ENCODE measurements around the gene ZNF547. TPM values are rescaled to one million over a fixed set of nuclear protein-coding genes. Genes with fewer than 3 reads are reported as not detected.
A peak's percentile ranks its signal among the peaks of the same experiment; 100 is the strongest.

The ZNF547 gene
- total RNA-seq, 1 experiment from 2014 or later: 3.7 TPM

GRCh38 chr19:57327993-57328392, 35.4 kb upstream of the ZNF547 start:
- no peak overlapping the region for H3K27ac Mint-ChIP-seq (ENCODE audit: low read depth, unreplicated experiment)
- DNase-seq (ENCODE audit: unreplicated experiment): no peak
- ChIA-PET CTCF (interaction anchor here (0.7 kb wide), 1 partner anchor 423 kb away, joined by 3 read pairs; no protein-coding TSS in a partner anchor), POLR2A (no interaction called here)
- H3K36me3 Mint-ChIP-seq (ENCODE audit: insufficient read depth, unreplicated experiment): peaks cover 93% of the 10 kb centered on the region
- H3K4me3 Mint-ChIP-seq (ENCODE audit: unreplicated experiment): no peak overlapping the region
- intact Hi-C loops (cut with micrococcal nuclease): no loop called here
- peaks cover under 1% of the 10 kb centered on the region for H3K4me1 Mint-ChIP-seq (ENCODE audit: insufficient read depth, unreplicated experiment)
- no TSS peak for BruUV-seq (replicated peaks)
- no peaks in the 10 kb centered on the region for H3K27me3 Mint-ChIP-seq (ENCODE audit: insufficient read depth, unreplicated experiment)
- no peak for TF ChIP-seq CTCF (IDR thresholded peaks at IDR 0.05; ENCODE audit: unreplicated experiment)
- H3K9me3 Mint-ChIP-seq (ENCODE audit: unreplicated experiment): no peaks in the 10 kb centered on the region

- Mint-ChIP-seq H3K27me3 (ENCODE audit: insufficient read depth, unreplicated experiment) (no peaks in the 10 kb centered on the region), H3K36me3 (ENCODE audit: insufficient read depth, unreplicated experiment) (peaks cover 37% of the 10 kb centered on the region), H3K27ac (ENCODE audit: low read depth, unreplicated experiment) (peak overlapping the region; percentile 50), H3K4me1 (ENCODE audit: insufficient read depth, unreplicated experiment) (peaks cover 8% of the 10 kb centered on the region), H3K9me3 (ENCODE audit: unreplicated experiment) (no peaks in the 10 kb centered on the region), H3K4me3 (ENCODE audit: unreplicated experiment) (no peak overlapping the region)
- DNase-seq (ENCODE audit: unreplicated experiment): peak; percentile 80
- TF ChIP-seq CTCF (IDR thresholded peaks at IDR 0.05; ENCODE audit: unreplicated experiment): no peak
- BruUV-seq (replicated peaks): no TSS peak
- intact Hi-C loops (cut with micrococcal nuclease): no loop called here
- ChIA-PET CTCF (interaction anchor here (0.8 kb wide), 1 partner anchor 32 kb away, joined by 4 read pairs; no protein-coding TSS in a partner anchor), POLR2A (interaction anchor here (1.0 to 5.4 kb wide), 8 partner anchors 9 to 47 kb away, joined by 3 to 41 read pairs (median 8); partner anchors contain the start of genes TRAPPC2B, ZNF304, ZNF543 and ZNF547)
Observed at GRCh38 chr19:57334191-57334590, 29.2 kb upstream of the ZNF547 start.

- no peak for TF ChIP-seq CTCF (IDR thresholded peaks at IDR 0.05; ENCODE audit: unreplicated experiment)
- H3K27me3 Mint-ChIP-seq (ENCODE audit: insufficient read depth, unreplicated experiment): no peaks in the 10 kb centered on the region
- H3K9me3 Mint-ChIP-seq (ENCODE audit: unreplicated experiment): no peaks in the 10 kb centered on the region
- no TSS peak for BruUV-seq (replicated peaks)
- H3K36me3 Mint-ChIP-seq (ENCODE audit: insufficient read depth, unreplicated experiment): peaks cover 4% of the 10 kb centered on the region
- ChIA-PET POLR2A (interaction anchor here (0.7 to 1.1 kb wide), 2 partner anchors 12 to 405 kb away, joined by 3 to 4 read pairs; partner anchors contain the start of gene ZNF304), CTCF (interaction anchor here (0.6 kb wide), 1 partner anchor 278 kb away, joined by 4 read pairs; no protein-coding TSS in a partner anchor)
- H3K27ac Mint-ChIP-seq (ENCODE audit: low read depth, unreplicated experiment): no peak overlapping the region
- peaks cover 6% of the 10 kb centered on the region for H3K4me1 Mint-ChIP-seq (ENCODE audit: insufficient read depth, unreplicated experiment)
- intact Hi-C loops (cut with micrococcal nuclease): no loop called here
- no peak overlapping the region for H3K4me3 Mint-ChIP-seq (ENCODE audit: unreplicated experiment)
- no peak for DNase-seq (ENCODE audit: unreplicated experiment)
Observed at GRCh38 chr19:57338877-57339276, 24.5 kb upstream of the ZNF547 start.

GRCh38 chr19:57342582-57342981, 20.8 kb upstream of the ZNF547 start:
- Mint-ChIP-seq H3K36me3 (ENCODE audit: insufficient read depth, unreplicated experiment) (peaks cover 4% of the 10 kb centered on the region), H3K4me3 (ENCODE audit: unreplicated experiment) (no peak overlapping the region), H3K27ac (ENCODE audit: low read depth, unreplicated experiment) (no peak overlapping the region), H3K9me3 (ENCODE audit: unreplicated experiment) (no peaks in the 10 kb centered on the region), H3K27me3 (ENCODE audit: insufficient read depth, unreplicated experiment) (no peaks in the 10 kb centered on the region), H3K4me1 (ENCODE audit: insufficient read depth, unreplicated experiment) (no peaks in the 10 kb centered on the region)
- TF ChIP-seq CTCF (IDR thresholded peaks at IDR 0.05; ENCODE audit: unreplicated experiment): no peak
- BruUV-seq (replicated peaks): no TSS peak
- intact Hi-C loops (cut with micrococcal nuclease): no loop called here
- POLR2A ChIA-PET: interaction anchor here (1.3 kb wide), 1 partner anchor 9 kb away, joined by 7 read pairs; the partner anchor contains the start of gene ZNF304
- CTCF ChIA-PET: interaction anchor here (0.6 kb wide), 1 partner anchor 63 kb away, joined by 3 read pairs; no protein-coding TSS in a partner anchor
- no peak for DNase-seq (ENCODE audit: unreplicated experiment)

All from MCF 10A (cell line).